ENCODE data around the gene E2F8.
A peak's percentile ranks its signal among the peaks of the same experiment; 100 is the strongest.

Gene E2F8

DNA sequence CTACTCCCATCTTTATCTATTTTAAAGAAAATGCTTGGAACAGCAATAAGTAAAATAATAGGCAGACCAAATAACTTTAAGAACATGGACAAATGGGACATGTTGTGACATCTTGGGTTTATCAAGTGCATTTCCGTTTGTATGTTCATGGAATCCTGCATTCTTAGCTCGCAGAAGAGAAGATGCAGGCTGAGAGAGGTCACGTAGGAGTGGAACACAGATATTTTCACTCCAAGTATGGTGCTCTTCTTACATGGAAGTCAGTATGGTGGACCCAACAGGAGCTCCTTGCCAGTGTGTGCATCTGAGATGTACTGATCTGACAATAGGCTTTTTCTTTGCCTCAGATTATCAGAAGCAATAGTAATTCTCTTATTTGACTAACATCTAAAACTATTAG, 1.7 kb downstream of the E2F8 start:
- Histone ChIP-seq H3K4me2 (ENCODE audit: low read length) (peak overlapping the region; percentile 74), H3K9me3 (ENCODE audit: control insufficient read depth, insufficient read depth, low read length) (no peaks in the 10 kb centered on the region), H3K36me3 (ENCODE audit: control insufficient read depth, low read length) (peaks cover 66% of the 10 kb centered on the region), H3K9me2 (replicated peaks; ENCODE audit: control insufficient read depth, low read length) (no peaks in the 10 kb centered on the region), H3K4me3 (ENCODE audit: low read length) (peak overlapping the region; percentile 94), H3K4me1 (ENCODE audit: control insufficient read depth, low read length) (peaks cover 42% of the 10 kb centered on the region), H4K20me1 (ENCODE audit: control insufficient read depth, insufficient read depth, low read depth, low read length) (no peaks in the 10 kb centered on the region), H3K79me2 (ENCODE audit: control insufficient read depth, low read length) (peaks cover 65% of the 10 kb centered on the region), H3K27me3 (ENCODE audit: control insufficient read depth, low read length) (no peaks in the 10 kb centered on the region), H3F3A (ENCODE audit: control insufficient read depth, insufficient read depth) (peaks cover 8% of the 10 kb centered on the region), H3K27ac (ENCODE audit: low read depth, low read length) (no peak overlapping the region)
- TF ChIP-seq EZH2phosphoT487 (IDR thresholded peaks at IDR 0.05; ENCODE audit: borderline replicate concordance, low read length): no peak
- TF ChIP-seq, protein P1, sequence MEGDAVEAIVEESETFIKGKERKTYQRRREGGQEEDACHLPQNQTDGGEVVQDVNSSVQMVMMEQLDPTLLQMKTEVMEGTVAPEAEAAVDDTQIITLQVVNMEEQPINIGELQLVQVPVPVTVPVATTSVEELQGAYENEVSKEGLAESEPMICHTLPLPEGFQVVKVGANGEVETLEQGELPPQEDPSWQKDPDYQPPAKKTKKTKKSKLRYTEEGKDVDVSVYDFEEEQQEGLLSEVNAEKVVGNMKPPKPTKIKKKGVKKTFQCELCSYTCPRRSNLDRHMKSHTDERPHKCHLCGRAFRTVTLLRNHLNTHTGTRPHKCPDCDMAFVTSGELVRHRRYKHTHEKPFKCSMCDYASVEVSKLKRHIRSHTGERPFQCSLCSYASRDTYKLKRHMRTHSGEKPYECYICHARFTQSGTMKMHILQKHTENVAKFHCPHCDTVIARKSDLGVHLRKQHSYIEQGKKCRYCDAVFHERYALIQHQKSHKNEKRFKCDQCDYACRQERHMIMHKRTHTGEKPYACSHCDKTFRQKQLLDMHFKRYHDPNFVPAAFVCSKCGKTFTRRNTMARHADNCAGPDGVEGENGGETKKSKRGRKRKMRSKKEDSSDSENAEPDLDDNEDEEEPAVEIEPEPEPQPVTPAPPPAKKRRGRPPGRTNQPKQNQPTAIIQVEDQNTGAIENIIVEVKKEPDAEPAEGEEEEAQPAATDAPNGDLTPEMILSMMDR (IDR thresholded peaks at IDR 0.05; ENCODE audit: low read depth, low read length, poor library complexity, severe bottlenecking): no peak

DNA sequence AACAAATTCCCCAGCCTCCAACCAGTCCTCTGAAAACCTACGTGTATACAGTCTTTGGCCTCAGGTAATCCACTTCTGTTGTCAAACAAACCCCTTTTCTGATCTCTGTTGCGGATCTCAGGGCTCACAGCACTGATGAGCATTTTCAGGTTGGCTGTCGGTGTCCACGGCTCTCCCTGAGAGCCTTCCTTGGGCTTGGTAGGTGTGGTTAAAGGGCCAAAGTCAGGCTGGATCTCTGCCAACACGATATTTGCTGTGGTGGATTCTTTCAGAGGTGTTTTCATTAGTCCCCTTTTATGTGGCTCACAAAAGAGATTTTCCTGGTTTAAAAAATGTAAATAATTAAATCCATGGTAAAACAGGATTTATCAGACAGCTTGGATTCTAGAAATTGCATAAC, 2.9 kb downstream of the E2F8 start:
- Histone ChIP-seq H3K36me3 (ENCODE audit: control insufficient read depth, low read length) (peaks cover 79% of the 10 kb centered on the region), H3F3A (ENCODE audit: control insufficient read depth, insufficient read depth) (peaks cover 2% of the 10 kb centered on the region; the same call in 1 of the 2 replicates), H3K27me3 (ENCODE audit: control insufficient read depth, low read length) (no peaks in the 10 kb centered on the region), H3K9me2 (replicated peaks; ENCODE audit: control insufficient read depth, low read length) (no peaks in the 10 kb centered on the region), H3K4me3 (ENCODE audit: low read length) (no peak overlapping the region), H3K79me2 (ENCODE audit: control insufficient read depth, low read length) (peaks cover 67% of the 10 kb centered on the region), H4K20me1 (ENCODE audit: control insufficient read depth, insufficient read depth, low read depth, low read length) (peaks cover 3% of the 10 kb centered on the region; the same call in 1 of the 2 replicates), H3K9me3 (ENCODE audit: control insufficient read depth, insufficient read depth, low read length) (no peaks in the 10 kb centered on the region), H3K4me2 (ENCODE audit: low read length) (no peak overlapping the region), H3K4me1 (ENCODE audit: control insufficient read depth, low read length) (peaks cover 30% of the 10 kb centered on the region), H3K27ac (ENCODE audit: low read depth, low read length) (no peak overlapping the region)
- TF ChIP-seq, protein P1 (IDR thresholded peaks at IDR 0.05; ENCODE audit: low read depth, low read length, poor library complexity, severe bottlenecking): no peak
- no peak for TF ChIP-seq EZH2phosphoT487 (IDR thresholded peaks at IDR 0.05; ENCODE audit: borderline replicate concordance, low read length)

DNA sequence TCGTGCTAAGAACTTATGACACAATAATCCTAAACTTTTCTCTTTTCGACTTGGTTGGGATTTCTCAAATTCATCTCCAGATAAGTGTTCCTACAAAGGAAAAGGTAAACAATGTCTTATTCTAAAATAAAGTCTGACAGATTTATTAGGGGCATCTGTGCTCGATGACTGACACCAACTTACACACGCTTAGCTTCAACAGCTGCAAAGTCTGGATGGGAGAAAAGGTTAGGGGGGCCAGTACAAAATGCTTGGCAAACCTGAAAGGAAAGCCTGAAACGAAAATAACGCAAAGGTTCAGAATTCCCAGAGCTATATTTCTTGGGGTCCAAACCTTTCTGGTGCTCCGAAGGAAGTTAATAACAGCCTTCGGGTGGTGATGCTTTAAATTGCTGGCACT, 3.4 kb downstream of the E2F8 start:
- peaks cover 25% of the 10 kb centered on the region for H3K4me1 ChIP-seq (ENCODE audit: control insufficient read depth, low read length)
- no peaks in the 10 kb centered on the region for H3K9me3 ChIP-seq (ENCODE audit: control insufficient read depth, insufficient read depth, low read length)
- peaks cover 64% of the 10 kb centered on the region for H3K79me2 ChIP-seq (ENCODE audit: control insufficient read depth, low read length)
- no peak overlapping the region for H3K4me3 ChIP-seq (ENCODE audit: low read length)
- peaks cover 2% of the 10 kb centered on the region; the same call in 1 of the 2 replicates for H3F3A ChIP-seq (ENCODE audit: control insufficient read depth, insufficient read depth)
- no peak for TF ChIP-seq EZH2phosphoT487 (IDR thresholded peaks at IDR 0.05; ENCODE audit: borderline replicate concordance, low read length)
- TF ChIP-seq, protein P1 (IDR thresholded peaks at IDR 0.05; ENCODE audit: low read depth, low read length, poor library complexity, severe bottlenecking): no peak
- H3K9me2 ChIP-seq (replicated peaks; ENCODE audit: control insufficient read depth, low read length): no peaks in the 10 kb centered on the region
- no peaks in the 10 kb centered on the region for H3K27me3 ChIP-seq (ENCODE audit: control insufficient read depth, low read length)
- H3K4me2 ChIP-seq (ENCODE audit: low read length): no peak overlapping the region
- H3K36me3 ChIP-seq (ENCODE audit: control insufficient read depth, low read length): peaks cover 83% of the 10 kb centered on the region
- H3K27ac ChIP-seq (ENCODE audit: low read depth, low read length): no peak overlapping the region
- peaks cover 4% of the 10 kb centered on the region; the same call in 1 of the 2 replicates for H4K20me1 ChIP-seq (ENCODE audit: control insufficient read depth, insufficient read depth, low read depth, low read length)
